Progenitor cell of endocrine pancreas (in vitro differentiated cells): ENCODE measurements around the gene IRF4. TPM values are rescaled to one million over a fixed set of nuclear protein-coding genes. Genes with fewer than 3 reads are reported as not detected.

Experiments used
- DNase-seq: peaks from one replicate; pipeline ENCODE4 v3.0.0; 2021; ENCODE audit warnings: low spot score; ENCODE audit not compliant: unreplicated experiment
- H3K27ac Mint-ChIP-seq: 2 replicates; pipeline ENCODE4 v1.8.0; 2021; ENCODE audit warnings: mild to moderate bottlenecking, moderate library complexity, mixed read lengths
- H3K27me3 Mint-ChIP-seq: 2 replicates; pipeline ENCODE4 v1.8.0; 2021; ENCODE audit warnings: mixed read lengths
- H3K36me3 Mint-ChIP-seq: 2 replicates; pipeline ENCODE4 v1.8.0; 2022; ENCODE audit warnings: mixed read lengths; ENCODE audit not compliant: insufficient read depth
- H3K4me1 Mint-ChIP-seq: 2 replicates; pipeline ENCODE4 v1.8.0; 2021; ENCODE audit warnings: low read depth, mixed read lengths
- H3K4me3 Mint-ChIP-seq: 2 replicates; pipeline ENCODE4 v1.8.0; 2021; ENCODE audit warnings: low read depth, mild to moderate bottlenecking, moderate library complexity, mixed read lengths
- H3K9me3 Mint-ChIP-seq: 2 replicates; pipeline ENCODE4 v1.8.0; 2021; ENCODE audit warnings: low read depth, mixed read lengths
- total RNA-seq: library from RNA; stranded (reverse); gene quantifications from 2 replicates; pipeline ENCODE4 v1.2.1, GENCODE V29; 2021
- TF ChIP-seq, protein P1 (sequence below): fragments of 200-600 bp; sonication (generic); IDR thresholded peaks from one replicate; pipeline ENCODE4 v1.5.0; 2021; ENCODE audit warnings: antibody characterized with exemption, mild to moderate bottlenecking; ENCODE audit not compliant: unreplicated experiment

IRF4 gene
- total RNA-seq, 1 donor from 2014 or later, result not detected

GRCh38 chr6:395432-396125 is 4.0 kb downstream of the IRF4 start:
- Mint-ChIP-seq H3K27me3 (peaks cover 83% of the 10 kb centered on the region), H3K9me3 (no peaks in the 10 kb centered on the region), H3K27ac (no peak overlapping the region), H3K4me1 (peaks cover 7% of the 10 kb centered on the region), H3K4me3 (no peak overlapping the region), H3K36me3 (no peaks in the 10 kb centered on the region)
- no peak for DNase-seq
- TF ChIP-seq, protein P1, sequence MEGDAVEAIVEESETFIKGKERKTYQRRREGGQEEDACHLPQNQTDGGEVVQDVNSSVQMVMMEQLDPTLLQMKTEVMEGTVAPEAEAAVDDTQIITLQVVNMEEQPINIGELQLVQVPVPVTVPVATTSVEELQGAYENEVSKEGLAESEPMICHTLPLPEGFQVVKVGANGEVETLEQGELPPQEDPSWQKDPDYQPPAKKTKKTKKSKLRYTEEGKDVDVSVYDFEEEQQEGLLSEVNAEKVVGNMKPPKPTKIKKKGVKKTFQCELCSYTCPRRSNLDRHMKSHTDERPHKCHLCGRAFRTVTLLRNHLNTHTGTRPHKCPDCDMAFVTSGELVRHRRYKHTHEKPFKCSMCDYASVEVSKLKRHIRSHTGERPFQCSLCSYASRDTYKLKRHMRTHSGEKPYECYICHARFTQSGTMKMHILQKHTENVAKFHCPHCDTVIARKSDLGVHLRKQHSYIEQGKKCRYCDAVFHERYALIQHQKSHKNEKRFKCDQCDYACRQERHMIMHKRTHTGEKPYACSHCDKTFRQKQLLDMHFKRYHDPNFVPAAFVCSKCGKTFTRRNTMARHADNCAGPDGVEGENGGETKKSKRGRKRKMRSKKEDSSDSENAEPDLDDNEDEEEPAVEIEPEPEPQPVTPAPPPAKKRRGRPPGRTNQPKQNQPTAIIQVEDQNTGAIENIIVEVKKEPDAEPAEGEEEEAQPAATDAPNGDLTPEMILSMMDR, result no peak

GRCh38 chr6:396126-396520 is 4.6 kb downstream of the IRF4 start:
- H3K4me3 Mint-ChIP-seq, result no peak overlapping the region
- TF ChIP-seq, protein P1, result no peak
- no peak overlapping the region for H3K27ac Mint-ChIP-seq
- H3K36me3 Mint-ChIP-seq, result no peaks in the 10 kb centered on the region
- H3K9me3 Mint-ChIP-seq, result no peaks in the 10 kb centered on the region
- no peak for DNase-seq
- H3K27me3 Mint-ChIP-seq, result peaks cover 78% of the 10 kb centered on the region
- peaks cover 5% of the 10 kb centered on the region for H3K4me1 Mint-ChIP-seq

DNA sequence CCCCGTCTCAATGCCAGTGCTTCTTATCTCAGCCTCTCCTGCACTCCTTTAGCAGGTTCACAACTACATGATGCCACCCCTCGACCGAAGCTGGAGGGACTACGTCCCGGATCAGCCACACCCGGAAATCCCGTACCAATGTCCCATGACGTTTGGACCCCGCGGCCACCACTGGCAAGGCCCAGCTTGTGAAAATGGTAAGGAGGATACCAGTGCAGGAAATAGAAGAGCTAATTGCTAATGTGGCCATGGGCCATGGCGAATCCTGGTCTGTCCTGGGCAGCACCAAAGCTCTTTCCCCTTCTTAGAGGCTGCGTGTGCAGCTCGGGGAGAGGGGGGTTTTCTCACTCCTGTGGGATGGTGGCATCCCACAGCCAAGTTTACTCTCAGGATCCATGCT is 5.5 kb downstream of the IRF4 start:
- peaks cover 4% of the 10 kb centered on the region for H3K4me1 Mint-ChIP-seq
- H3K4me3 Mint-ChIP-seq, result no peak overlapping the region
- H3K27me3 Mint-ChIP-seq, result peaks cover 80% of the 10 kb centered on the region
- DNase-seq, result no peak
- H3K27ac Mint-ChIP-seq, result no peak overlapping the region
- H3K36me3 Mint-ChIP-seq, result no peaks in the 10 kb centered on the region
- H3K9me3 Mint-ChIP-seq, result no peaks in the 10 kb centered on the region
- TF ChIP-seq, protein P1, result no peak

DNA sequence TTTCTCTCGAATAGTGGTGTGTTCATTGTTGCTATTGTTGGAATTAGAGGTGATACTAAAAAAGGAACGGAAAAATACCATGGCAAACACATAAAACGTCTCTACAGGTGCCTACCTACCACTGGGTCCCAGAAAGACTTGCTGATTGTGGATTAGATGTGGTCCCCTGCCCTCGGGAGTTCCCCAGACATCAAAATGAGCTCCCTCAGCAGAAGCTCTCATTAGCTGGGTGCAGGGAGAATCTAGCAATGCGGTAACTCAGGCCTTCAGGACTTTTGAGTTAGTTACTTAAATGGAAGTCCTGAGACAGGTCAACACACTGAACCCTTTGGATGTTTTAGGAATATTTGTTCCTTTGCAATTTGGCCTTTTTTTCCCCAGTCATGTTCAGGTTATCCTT is 6.1 kb downstream of the IRF4 start:
- no peak overlapping the region for H3K27ac Mint-ChIP-seq
- H3K36me3 Mint-ChIP-seq, result no peaks in the 10 kb centered on the region
- H3K4me3 Mint-ChIP-seq, result no peak overlapping the region
- DNase-seq, result no peak
- peaks cover 81% of the 10 kb centered on the region for H3K27me3 Mint-ChIP-seq
- H3K9me3 Mint-ChIP-seq, result no peaks in the 10 kb centered on the region
- peaks cover 4% of the 10 kb centered on the region for H3K4me1 Mint-ChIP-seq
- TF ChIP-seq, protein P1, result no peak

DNA sequence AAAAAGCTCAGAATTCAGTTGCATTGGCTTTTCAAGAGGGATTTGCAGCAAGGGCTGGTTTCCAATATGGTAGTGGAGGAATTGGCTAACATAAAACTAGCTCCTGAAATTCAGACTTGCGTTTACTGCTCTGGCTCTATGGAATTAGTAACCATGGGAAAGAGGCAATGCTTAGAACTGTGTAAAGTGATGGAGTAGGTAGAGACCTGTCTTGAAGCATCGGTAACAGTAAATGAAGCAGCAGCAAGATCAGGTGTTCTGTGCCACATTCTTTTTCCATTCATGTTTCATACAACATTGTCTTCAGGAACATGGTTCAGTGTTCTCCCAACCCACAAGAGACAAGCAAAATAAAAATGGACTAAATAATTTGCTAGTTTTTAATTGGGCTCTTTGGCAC is 6.5 kb downstream of the IRF4 start:
- H3K9me3 Mint-ChIP-seq, result no peaks in the 10 kb centered on the region
- peaks cover 77% of the 10 kb centered on the region for H3K27me3 Mint-ChIP-seq
- DNase-seq, result no peak
- TF ChIP-seq, protein P1, result no peak
- peaks cover 4% of the 10 kb centered on the region for H3K4me1 Mint-ChIP-seq
- no peak overlapping the region for H3K27ac Mint-ChIP-seq
- no peak overlapping the region for H3K4me3 Mint-ChIP-seq
- no peaks in the 10 kb centered on the region for H3K36me3 Mint-ChIP-seq
